Activated CD4-positive, alpha-beta T cell treated with anti-CD3 and anti-CD28 coated beads for 48 hours (primary cell): Measurements from ENCODE around the gene TUBGCP2.
A peak's percentile ranks its signal among the peaks of the same experiment; 100 is the strongest.

Experiments
- DNase-seq: peaks from one replicate; pipeline ENCODE4 v3.0.0-alpha.2; 2020

Gene TUBGCP2

DNA sequence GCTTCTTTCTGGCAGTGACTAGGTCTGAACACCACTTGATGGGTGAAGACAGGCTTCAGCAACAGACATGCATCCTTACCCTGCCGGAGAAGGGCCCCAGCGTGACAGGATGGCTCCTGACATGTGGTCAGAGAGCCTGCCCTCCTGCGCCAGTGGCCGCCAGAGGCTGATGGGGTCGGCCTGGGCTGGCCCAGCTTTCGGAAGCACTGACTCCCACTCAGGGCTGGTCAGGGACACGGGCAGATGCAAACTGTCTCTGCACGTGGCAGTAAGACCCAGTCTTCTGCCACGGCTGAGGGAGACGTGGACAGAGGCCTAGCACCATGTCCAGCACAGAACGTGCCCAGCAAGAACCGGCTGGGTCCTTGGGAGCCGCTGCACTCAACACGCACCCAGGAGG, 10.2 kb downstream of the TUBGCP2 start:
- no peak for DNase-seq

DNA sequence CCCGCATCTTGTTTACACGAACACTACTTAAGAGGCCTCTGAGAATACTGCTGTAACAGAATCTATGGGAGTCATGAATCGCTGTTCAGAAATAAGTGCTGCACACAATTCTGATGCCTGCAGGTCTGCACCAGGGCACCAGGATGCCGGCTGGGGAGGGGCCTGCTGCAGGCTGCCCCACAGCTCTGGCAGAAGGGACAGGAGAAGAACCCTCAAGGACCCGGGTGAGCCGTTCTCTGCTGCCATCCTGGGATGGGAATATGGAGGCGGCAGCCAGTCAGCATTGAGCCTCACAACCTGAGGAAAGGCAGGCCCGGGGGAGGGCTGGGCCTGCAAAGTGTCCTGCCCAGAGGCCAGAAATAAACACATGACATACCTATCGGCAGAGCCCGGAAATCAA, 11.2 kb downstream of the TUBGCP2 start:
- DNase-seq, result no peak

GRCh38 chr10:133295426-133296320, 13.0 kb downstream of the TUBGCP2 start:
- DNase-seq, result no peak

GRCh38 chr10:133294189-133294588, 14.5 kb downstream of the TUBGCP2 start:
- no peak for DNase-seq

GRCh38 chr10:133293810-133294119, 14.9 kb downstream of the TUBGCP2 start:
- no peak for DNase-seq

GRCh38 chr10:133292919-133293809, 15.5 kb downstream of the TUBGCP2 start:
- DNase-seq, result no peak

DNA sequence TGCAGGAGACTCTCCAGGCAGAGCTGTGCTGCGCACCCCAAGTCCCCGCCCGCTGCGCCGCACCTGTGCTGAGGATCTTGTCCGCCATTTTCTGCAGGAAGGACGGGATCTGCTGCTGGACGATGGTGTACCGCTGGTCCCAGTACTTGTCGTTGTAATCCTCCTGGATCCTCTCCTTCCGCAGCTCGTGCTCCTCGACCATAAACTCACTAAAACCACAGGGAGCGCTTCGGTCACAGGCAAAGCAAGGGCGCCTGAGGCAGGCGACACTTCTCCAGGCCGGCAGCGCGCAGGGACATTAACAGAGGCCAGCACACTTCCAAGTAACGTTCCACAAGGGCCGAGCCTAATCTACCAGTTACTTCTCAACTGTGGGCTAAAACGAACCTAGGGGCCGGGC, 18.9 kb downstream of the TUBGCP2 start:
- no peak for DNase-seq

DNA sequence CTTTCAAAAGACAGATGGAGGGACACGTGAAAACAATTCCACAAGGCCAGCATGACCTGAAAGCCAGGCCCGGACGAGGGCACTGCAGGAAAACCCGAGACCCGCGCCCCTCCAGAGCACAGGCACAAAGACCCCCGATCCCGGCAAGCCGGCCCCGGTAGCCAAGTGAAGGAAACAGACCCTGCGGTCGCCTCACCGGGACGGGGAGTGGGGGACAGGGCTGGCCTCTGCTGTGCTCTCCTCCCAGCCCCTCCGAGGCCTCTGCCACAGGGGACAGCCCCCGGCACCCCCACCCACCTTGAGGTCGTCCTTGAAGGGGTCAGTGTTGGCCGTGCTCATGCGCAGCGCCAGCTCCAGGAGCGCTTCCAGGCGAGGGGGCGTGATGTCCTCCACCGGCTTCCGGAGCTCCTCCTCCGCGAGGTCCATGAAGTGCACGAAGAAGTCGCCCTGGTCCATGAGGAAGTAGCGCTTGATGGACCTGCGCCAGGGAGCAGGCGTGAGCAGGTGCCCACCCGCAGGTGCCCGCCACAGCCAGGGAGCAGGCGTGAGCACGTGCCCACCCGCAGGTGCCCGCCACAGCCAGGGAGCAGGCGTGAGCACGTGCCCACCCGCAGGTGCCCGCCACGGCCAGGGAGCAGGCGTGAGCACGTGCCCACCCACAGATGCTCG, 20.7 kb downstream of the TUBGCP2 start:
- DNase-seq, result no peak

- DNase-seq, result no peak
Measured at GRCh38 chr10:133286366-133286765, 22.3 kb downstream of the TUBGCP2 start.

- DNase-seq, result no peak
Measured at GRCh38 chr10:133285217-133285616, 23.5 kb downstream of the TUBGCP2 start.

- no peak for DNase-seq
Measured at GRCh38 chr10:133283931-133284330, 24.7 kb downstream of the TUBGCP2 start.

DNA sequence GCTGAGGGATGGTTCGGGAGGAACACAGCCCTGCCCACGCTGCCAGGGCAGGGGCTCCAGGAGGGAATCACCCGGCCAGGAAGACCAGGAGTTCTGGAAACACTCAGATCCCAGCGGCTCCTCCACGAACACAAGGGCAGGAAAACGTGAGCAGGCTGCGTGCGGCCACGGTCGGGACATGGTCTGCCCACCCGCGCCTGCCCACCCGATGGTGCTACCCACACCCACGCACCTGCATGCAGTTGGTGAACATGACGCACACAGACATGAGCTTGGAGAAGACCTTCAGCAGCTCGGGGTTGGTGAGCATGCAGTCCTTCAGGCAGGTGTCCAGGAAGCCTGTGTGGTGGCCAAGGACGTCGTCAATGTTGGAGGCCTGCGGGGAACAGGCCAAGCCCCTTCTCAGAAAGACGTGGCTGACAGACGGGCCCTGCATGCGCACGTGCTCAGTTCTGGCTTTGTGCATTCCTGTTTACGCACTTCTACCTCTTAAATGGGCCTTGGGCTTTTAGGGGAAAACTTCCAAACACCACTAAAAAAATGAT, 25.8 kb downstream of the TUBGCP2 start:
- DNase-seq, result no peak

DNA sequence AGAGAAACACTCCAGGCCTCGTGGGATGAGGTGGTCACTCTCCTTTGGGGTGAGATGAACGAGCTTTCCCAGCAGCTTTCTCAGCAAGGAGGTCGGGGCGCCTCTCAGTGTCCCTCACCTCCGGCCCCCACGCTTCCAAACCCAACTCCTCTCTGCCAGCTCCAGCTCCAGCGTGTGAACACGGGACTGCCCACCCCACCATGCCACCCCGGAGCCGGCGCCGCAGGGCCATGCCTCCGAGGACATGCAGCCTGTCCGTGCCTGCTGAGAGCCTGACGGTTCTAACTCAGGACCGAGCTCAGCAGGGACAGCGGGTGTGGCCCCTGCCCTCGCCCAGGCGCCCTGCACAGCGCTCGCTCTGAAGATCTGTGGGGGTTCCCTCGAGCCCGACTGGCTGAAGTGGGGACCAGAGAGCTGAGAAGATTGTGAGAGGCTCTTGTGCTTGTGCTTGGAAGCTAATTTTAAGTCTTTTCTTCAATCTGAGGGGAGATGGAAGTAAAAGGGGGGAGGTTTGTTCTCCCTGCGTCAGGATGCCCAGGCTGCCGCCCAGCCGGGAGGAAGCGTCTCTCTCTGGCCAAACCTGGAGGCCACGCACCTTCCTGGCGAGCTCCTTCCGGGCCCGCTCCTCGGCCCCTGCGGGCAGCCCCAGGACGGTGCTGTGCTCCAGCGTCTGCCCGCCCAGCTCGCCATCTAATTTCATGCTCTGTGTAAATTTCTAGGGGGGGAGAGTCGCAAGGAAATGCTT, 26.9 kb downstream of the TUBGCP2 start:
- no peak for DNase-seq

DNA sequence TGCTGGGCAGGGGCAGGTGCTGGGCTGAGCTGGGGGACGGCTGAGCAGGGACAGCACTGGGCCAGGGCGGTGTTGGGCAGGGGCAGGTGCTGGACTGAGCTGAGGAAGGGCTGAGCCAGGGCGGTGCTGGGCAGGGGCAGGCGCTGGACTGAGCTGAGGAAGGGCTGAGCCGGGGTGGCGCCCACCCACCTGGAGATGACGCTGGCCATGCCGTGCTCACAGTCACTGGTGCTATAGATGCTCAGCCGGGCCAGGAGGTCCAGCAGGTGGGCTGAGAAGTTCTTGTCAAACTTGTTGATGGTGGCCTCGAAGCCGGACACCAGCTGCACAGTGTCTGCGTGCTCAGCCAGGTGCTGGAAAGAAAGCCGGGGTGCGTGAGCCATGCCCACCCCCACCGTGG, 27.6 kb downstream of the TUBGCP2 start:
- DNase-seq, result no peak

DNA sequence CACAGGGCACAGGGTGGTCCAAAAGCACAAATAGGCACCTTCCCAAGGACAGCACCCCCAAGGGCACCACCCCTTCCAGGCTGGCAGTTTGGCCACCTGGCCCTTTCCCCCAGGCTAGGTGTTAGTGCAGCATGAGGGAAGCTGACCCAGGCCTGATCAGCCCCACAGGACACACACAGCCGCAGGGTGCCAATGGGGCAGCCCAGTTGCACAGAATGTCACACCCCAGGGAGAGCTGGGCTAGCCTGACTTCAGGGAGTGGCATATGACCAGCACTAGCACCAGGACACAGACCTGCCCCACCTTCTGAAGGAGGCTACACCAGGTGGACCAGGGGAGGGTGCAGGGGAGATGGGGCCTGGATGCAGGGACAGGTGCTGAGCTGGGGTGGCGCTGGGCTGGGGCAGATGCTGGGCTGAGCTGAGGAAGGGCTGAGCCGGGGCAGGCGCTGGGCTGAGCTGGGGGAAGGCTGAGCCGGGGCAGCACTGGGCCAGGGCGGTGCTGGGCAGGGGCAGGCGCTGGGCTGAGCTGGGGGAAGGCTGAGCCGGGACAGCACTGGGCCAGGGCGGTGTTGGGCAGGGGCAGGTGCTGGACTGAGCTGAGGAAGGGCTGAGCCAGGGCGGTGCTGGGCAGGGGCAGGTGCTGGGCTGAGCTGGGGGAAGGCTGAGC, 28.1 kb downstream of the TUBGCP2 start:
- DNase-seq, result no peak

DNA sequence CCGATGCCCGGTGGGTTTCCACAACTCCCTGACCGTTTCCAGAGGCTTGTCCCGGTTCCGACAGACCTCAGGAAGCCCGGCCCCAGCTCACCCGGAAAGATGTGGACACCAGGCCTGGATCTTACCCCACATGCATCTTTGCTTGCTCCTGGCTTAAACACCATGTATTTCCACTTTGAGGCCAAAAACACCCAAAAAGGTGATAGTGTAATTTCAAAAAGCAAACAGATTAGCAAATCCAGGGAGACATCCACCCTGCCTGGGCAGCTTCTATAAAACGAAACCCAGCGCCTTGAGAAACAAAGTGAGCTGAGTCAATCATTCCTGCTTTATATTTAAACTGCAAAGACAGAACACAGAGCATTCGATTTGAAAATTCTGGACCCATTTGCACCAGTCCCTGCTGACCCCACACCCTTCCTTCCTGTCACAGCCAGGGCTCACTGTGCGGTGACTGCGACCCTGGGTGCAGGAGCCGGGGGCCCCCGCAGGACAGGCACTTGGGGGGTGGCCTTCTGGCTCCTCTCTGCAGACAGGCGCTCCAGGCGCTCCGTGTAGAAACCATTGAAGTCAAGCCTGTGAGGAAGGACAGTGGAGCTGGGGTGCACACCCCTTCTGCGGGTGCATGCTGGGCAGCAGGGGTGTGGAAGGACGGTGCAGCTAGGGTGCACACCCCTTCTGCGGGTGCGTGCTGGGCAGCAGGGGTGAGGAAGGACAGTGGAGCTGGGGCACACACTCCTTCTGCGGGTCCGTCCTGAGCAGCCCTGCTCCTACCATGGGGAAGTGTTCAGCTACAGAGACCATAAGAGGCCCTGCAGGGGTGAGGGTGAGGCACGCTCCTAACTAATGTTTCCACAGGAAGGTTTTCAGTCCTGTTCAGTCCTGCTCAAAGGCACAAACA, 29.1 kb downstream of the TUBGCP2 start:
- DNase-seq, result no peak

DNA sequence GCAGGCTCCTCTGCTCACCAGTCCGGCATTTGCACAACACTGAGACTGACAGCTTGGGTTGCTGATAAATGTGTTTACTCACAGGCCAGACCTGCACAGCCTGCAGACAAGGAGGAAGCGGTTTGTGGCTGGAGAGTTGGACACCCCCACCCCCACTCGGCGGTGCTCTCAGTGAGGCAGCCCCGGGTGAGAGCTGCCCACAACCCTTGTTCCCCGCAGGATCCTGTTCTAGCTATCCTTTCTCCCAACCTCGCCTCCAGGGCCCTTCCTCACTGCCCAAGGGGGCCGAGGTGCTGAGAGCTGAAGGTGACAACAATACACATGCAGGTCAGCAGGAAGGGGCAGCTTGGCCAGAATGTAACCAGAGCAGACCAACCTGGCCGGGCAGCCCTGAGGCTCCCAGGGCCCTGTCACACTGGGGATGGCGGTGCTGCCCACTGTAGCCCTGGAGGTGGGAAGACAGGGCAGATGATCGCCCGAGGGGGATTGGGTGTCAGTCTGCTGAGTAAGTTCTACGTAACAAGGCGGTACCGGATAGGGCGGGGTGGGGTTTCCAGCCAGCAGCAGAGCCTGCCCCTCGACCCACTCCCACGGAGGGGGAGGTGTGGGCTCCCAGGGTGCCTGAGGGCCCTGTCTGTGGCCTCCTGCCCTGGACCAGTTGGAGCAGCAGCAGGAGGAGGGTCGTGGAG, 30.0 kb downstream of the TUBGCP2 start:
- peak; percentile 50 for DNase-seq

DNA sequence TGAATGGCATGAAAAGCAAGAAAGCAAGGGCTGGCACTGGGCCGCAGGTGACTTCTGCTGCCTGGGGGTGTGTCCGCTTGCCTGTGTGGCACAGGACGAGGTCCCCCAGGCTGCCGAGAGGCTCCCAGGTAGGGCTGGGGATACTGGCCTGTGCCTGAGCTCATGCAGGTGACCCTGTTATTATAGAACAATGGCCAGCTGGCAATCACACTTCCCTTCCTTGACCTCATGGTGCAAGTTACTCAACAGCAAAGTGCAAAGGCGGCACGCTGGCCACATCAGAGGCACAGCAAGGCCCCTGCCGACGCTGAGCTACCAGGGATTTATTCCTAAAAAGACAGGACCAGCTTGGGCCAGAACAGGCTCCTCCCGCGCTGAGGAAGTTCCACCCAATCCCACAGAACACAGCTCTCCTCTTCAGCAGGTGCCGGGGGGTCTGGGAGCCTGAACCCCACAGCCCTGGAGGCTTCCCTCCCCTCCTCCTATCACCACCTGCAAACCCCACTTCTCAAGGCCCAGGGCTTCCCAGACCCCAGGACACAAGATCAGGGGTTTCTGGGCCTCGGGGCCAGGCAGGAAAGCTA, 30.6 kb downstream of the TUBGCP2 start:
- no peak for DNase-seq

- no peak for DNase-seq
Measured at GRCh38 chr10:133277277-133277992, 31.2 kb downstream of the TUBGCP2 start.
